HepG2 (cell line): ENCODE data around the gene LYZL2. TPM values are rescaled to one million over a fixed set of nuclear protein-coding genes. Genes with fewer than 3 reads are reported as not detected.

Experiments
- ARID5B ChIP-seq: IDR thresholded peaks from 2 replicates; pipeline ENCODE4 v1.4.0; 2020; ENCODE audit warnings: mild to moderate bottlenecking, missing genetic modification reagents
- BCL6 ChIP-seq: IDR thresholded peaks from 2 replicates; pipeline ENCODE4 v1.6.1; 2016; ENCODE audit warnings: missing genetic modification reagents, missing compliant biosample characterization
- CEBPB ChIP-seq: IDR thresholded peaks from 2 replicates; pipeline ENCODE4 v1.6.1; 2011; ENCODE audit warnings: low read depth, low read length, improper control_type of control experiment, borderline replicate concordance
- CEBPG ChIP-seq: IDR thresholded peaks from 2 replicates; pipeline ENCODE4 v1.6.1; 2016
- GABPB1 ChIP-seq: IDR thresholded peaks from 2 replicates; pipeline ENCODE4 v1.6.1; 2016; ENCODE audit warnings: mild to moderate bottlenecking, missing genetic modification reagents, moderate library complexity, missing compliant biosample characterization
- HDAC2 ChIP-seq: sonication (generic); formaldehyde crosslinking; IDR thresholded peaks from 2 replicates; pipeline ENCODE4 v1.4.0; 2020; ENCODE audit warnings: missing genetic modification reagents
- HOMEZ ChIP-seq: IDR thresholded peaks from 2 replicates; pipeline ENCODE4 v1.6.1; 2016; ENCODE audit warnings: low read depth
- KLF13 ChIP-seq: sonication (generic); formaldehyde crosslinking; IDR thresholded peaks from 2 replicates; pipeline ENCODE4 v1.4.0; 2020; ENCODE audit warnings: mild to moderate bottlenecking, missing genetic modification reagents
- MED1 ChIP-seq: sonication (generic); formaldehyde crosslinking; IDR thresholded peaks from 2 replicates; pipeline ENCODE4 v1.4.0; 2020; ENCODE audit warnings: missing genetic modification reagents
- POGZ ChIP-seq: sonication (generic); formaldehyde crosslinking; IDR thresholded peaks from 2 replicates; pipeline ENCODE4 v1.4.0; 2020; ENCODE audit warnings: mild to moderate bottlenecking, missing genetic modification reagents
- SALL1 ChIP-seq: sonication (generic); formaldehyde crosslinking; IDR thresholded peaks from 2 replicates; pipeline ENCODE4 v1.8.0; 2022; ENCODE audit warnings: mild to moderate bottlenecking, missing genetic modification reagents
- SIX4 ChIP-seq: sonication (generic); formaldehyde crosslinking; IDR thresholded peaks from 2 replicates; pipeline ENCODE4 v1.4.0; 2020; ENCODE audit warnings: missing genetic modification reagents
- SKIL ChIP-seq: sonication (generic); formaldehyde crosslinking; IDR thresholded peaks from 2 replicates; pipeline ENCODE4 v1.8.0; 2022; ENCODE audit warnings: missing genetic modification reagents, mild to moderate bottlenecking, moderate library complexity, borderline replicate concordance
- ZBTB33 ChIP-seq: sonication (generic); formaldehyde crosslinking; IDR thresholded peaks from 2 replicates; pipeline ENCODE4 v1.4.0; 2020; ENCODE audit warnings: missing genetic modification reagents
- ZBTB37 ChIP-seq: sonication (generic); formaldehyde crosslinking; IDR thresholded peaks from 2 replicates; pipeline ENCODE4 v1.4.0; 2020; ENCODE audit warnings: mild to moderate bottlenecking, missing genetic modification reagents
- ZNF773 ChIP-seq: sonication (generic); formaldehyde crosslinking; IDR thresholded peaks from 2 replicates; pipeline ENCODE4 v1.4.0; 2020; ENCODE audit warnings: missing genetic modification reagents, borderline replicate concordance
- polyA plus RNA-seq, 8 experiments: library from polyadenylated mRNA; depleted of rRNA in 3 of 8; stranded (reverse) in 7 of 8; unstranded in 1 of 8; fragments of >200 nt; fragmentation: Illumina TruSeq in 4 of 8; extraction: Trizol in 4 of 8; gene quantifications; 2 replicates each; pipeline versions ENCODE4 v1.2.1 to v1.2.3, GENCODE V29; 2011 to 2016; ENCODE audit warnings: low read depth in 4 of 8, missing spikeins in 1 of 8, mixed read lengths in 1 of 8; ENCODE audit not compliant: insufficient read depth in 1 of 8
- total RNA-seq, 5 experiments: library from RNA; depleted of rRNA; stranded (reverse); fragments of >200 nt; fragmentation: Illumina TruSeq; extraction: Trizol; gene quantifications; 2 replicates each; pipeline ENCODE4 v1.2.3, GENCODE V29; 2016; ENCODE audit warnings: low read depth in 1 of 5

Gene LYZL2
- total and polyA plus RNA-seq, 2 of the 13 experiments (the other 11 are each of a cell fraction or from before 2014, with no cell fraction given): 0.20 to 0.63 TPM

GRCh38 chr10:30617070-30617469 is 12.5 kb downstream of the LYZL2 start (continued):
- TF ChIP-seq ARID5B (CRISPR knock-in tag): peak; percentile 32; the same call in 1 of the 2 replicates
- no peak for TF ChIP-seq ZNF773 (CRISPR knock-in tag)
- peak; percentile 42; the same call in 1 of the 2 replicates for TF ChIP-seq SALL1
- 0 out of 2 replicates have a peak, but pooled peaks have one; percentile 15 for TF ChIP-seq HDAC2 (CRISPR knock-in tag)
- 0 out of 2 replicates have a peak, but pooled peaks have one; percentile 13 for TF ChIP-seq SKIL (CRISPR knock-in tag)
- peak; percentile 44; the same call in 1 of the 2 replicates for TF ChIP-seq HOMEZ
- peak; percentile 66 for TF ChIP-seq CEBPB
- TF ChIP-seq ZBTB33 (CRISPR knock-in tag): peak; percentile 97
- TF ChIP-seq KLF13 (CRISPR knock-in tag): no peak
- no peak for TF ChIP-seq SIX4 (CRISPR knock-in tag)
- TF ChIP-seq GABPB1: no peak
- no peak for TF ChIP-seq ZBTB37 (CRISPR knock-in tag)
- TF ChIP-seq BCL6 (CRISPR knock-in tag): peak; percentile 41; the same call in 1 of the 2 replicates
- 0 out of 2 replicates have a peak, but pooled peaks have one; percentile 29 for TF ChIP-seq MED1 (CRISPR knock-in tag)
- TF ChIP-seq POGZ (CRISPR knock-in tag): peak; percentile 39; the same call in 1 of the 2 replicates
- TF ChIP-seq CEBPG (CRISPR knock-in tag): peak; percentile 44
